HUES64 (cell line): ENCODE measurements around the gene CTSF.

Source experiments
- H3K27ac ChIP-seq: 2 replicates; pipeline ENCODE4 v1.7.0; 2013; ENCODE audit warnings: low read depth, low read length, inconsistent platforms
- H3K27me3 ChIP-seq: 2 replicates; pipeline ENCODE4 v1.6.1; 2013; ENCODE audit warnings: mild to moderate bottlenecking, low read length; ENCODE audit not compliant: insufficient read depth
- H3K36me3 ChIP-seq: 2 replicates; pipeline ENCODE4 v1.6.1; 2013; ENCODE audit warnings: mild to moderate bottlenecking, low read length; ENCODE audit not compliant: insufficient read depth
- H3K4me1 ChIP-seq: 2 replicates; pipeline ENCODE4 v1.6.1; 2013; ENCODE audit warnings: mild to moderate bottlenecking, low read length, moderate library complexity; ENCODE audit not compliant: insufficient read depth
- H3K4me3 ChIP-seq: 2 replicates; pipeline ENCODE4 v1.5.1; 2013; ENCODE audit warnings: mild to moderate bottlenecking, low read length, moderate library complexity
- H3K9ac ChIP-seq: 2 replicates; pipeline ENCODE4 v1.6.1; 2013; ENCODE audit warnings: mild to moderate bottlenecking, low read depth, low read length
- H3K9me3 ChIP-seq: 2 replicates; pipeline ENCODE4 v1.6.1; 2013; ENCODE audit warnings: low read depth, low read length; ENCODE audit not compliant: insufficient read depth
- WGBS: fragments of 150-250, 120-280 bp; methylation state at CpG from one replicate; pipeline ENCODE4 v1.1.7; 2013; ENCODE audit warnings: missing lambda C conversion rate; 5-methylcytosine and 5-hydroxymethylcytosine counted together

CTSF gene

DNA sequence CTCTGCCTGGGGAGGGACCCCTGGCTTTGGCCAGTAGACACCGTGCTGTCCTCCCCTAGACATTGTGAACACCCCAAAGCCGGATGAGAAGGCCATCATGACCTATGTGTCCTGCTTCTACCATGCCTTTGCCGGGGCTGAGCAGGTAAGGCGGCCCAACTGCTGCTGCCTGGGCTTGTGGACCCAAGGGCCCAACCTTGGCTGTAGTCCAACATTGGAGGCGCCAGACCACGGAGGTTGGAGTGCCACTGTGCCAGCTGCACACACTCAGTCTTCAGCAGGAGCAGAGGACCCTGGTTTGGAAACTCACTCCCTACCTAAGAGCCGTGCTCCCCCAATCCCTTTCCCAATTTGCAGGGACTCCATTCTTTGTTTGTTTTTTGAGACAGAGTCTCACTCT, 12.3 kb downstream of the CTSF start:
- Histone ChIP-seq H3K4me3 (no peak overlapping the region), H3K36me3 (peaks cover 40% of the 10 kb centered on the region; the same call in 1 of the 2 replicates), H3K4me1 (no peaks in the 10 kb centered on the region), H3K9ac (no peak overlapping the region), H3K9me3 (no peaks in the 10 kb centered on the region), H3K27me3 (no peaks in the 10 kb centered on the region), H3K27ac (no peak overlapping the region)
- WGBS = 96% methylated on average over 7 of the region's 7 CpGs

DNA sequence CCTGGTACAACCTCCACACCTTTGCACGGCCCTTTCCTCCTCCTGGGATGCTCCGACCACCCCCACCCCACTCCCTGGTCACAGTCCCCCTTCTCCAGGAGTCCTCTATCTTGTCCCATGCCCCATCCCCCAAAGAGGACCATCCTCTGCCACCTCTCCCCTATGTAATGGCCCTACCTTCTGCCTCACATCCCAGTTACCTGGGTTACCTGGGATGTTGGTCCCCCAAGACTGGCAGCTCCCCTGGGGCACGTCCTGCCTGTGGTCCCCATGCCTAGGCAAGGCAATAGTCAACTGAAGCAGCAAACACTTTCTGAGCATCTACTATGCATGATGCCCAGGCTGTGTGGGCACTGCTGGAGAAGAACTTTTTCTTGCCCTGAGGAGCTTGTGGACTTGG, 13.0 kb downstream of the CTSF start:
- Histone ChIP-seq H3K9ac (no peak overlapping the region), H3K27me3 (no peaks in the 10 kb centered on the region), H3K27ac (no peak overlapping the region), H3K9me3 (no peaks in the 10 kb centered on the region), H3K4me3 (no peak overlapping the region), H3K36me3 (peaks cover 34% of the 10 kb centered on the region; the same call in 1 of the 2 replicates), H3K4me1 (no peaks in the 10 kb centered on the region)
- WGBS = 83% methylated on average over 3 of the region's 3 CpGs

DNA sequence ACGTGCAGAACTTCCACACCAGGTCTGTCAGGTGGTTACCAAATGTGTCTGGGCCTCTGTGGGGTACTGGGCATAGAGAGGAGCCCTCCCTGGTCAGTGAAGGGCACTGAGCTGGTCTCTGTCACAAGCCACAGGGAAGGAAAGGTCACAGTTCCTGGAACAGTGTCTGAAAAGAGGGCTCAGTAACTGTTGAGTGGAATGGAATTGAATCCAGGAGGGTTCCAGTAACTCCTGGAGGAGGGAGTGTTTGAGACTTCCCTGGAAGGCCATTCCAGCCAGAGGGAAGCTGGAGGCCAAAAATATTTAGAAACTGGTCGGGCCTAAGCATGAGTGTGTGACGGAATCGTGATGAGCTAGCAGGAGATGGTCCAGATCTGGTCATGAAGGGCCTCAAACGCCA, 13.8 kb downstream of the CTSF start:
- Histone ChIP-seq H3K9me3 (no peaks in the 10 kb centered on the region), H3K4me3 (no peak overlapping the region), H3K27ac (no peak overlapping the region), H3K9ac (no peak overlapping the region), H3K4me1 (no peaks in the 10 kb centered on the region), H3K36me3 (peaks cover 31% of the 10 kb centered on the region; the same call in 1 of the 2 replicates), H3K27me3 (no peaks in the 10 kb centered on the region)
- WGBS = 93% methylated on average over 5 of the region's 5 CpGs

DNA sequence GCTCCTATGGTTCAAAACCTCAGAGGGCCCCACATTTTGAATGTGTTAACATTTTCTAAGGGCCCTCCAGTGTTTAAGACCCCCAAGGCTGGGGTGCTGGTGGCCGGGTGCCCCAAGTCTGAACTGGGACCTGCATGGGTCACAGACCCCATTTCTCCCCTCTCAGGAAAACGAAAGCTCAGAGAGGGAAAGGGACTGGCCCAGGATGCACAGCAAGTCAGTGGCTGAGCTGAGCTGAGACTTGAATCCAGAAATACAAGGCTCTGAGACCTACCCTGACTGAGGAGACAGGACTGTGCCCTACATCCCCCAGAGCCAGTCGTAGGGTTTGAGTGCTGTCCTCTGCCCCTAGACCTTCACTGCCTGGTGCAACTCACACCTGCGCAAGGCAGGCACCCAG, 17.5 kb downstream of the CTSF start:
- no peaks in the 10 kb centered on the region for H3K9me3 ChIP-seq
- 93% methylated on average over 4 of the region's 4 CpGs for WGBS
- H3K4me1 ChIP-seq = peaks cover 7% of the 10 kb centered on the region; the same call in 1 of the 2 replicates
- H3K4me3 ChIP-seq = no peak overlapping the region
- no peak overlapping the region for H3K27ac ChIP-seq
- H3K36me3 ChIP-seq = peaks cover 12% of the 10 kb centered on the region; the same call in 1 of the 2 replicates
- no peak overlapping the region for H3K9ac ChIP-seq
- H3K27me3 ChIP-seq = no peaks in the 10 kb centered on the region

DNA sequence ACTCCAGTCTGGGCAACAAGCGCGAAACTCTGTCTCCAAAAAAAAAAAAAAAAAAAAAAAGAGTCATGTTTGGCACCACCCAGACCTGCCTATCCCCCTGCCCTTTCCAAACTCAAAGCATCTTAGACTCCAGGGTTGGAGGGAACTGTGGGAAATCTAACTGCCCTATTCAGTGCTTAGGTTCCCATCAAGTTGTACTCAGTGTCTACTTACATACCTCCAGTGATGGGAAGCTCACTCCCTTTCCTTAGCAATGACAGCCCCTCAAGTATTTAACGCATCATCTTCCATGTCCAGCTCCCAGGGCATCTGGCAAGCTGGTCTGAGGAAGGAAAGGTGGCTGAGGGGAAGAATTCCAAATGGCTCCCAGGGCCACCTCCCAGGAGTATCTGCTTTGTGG, 18.7 kb downstream of the CTSF start:
- Histone ChIP-seq H3K36me3 (peaks cover 2% of the 10 kb centered on the region; the same call in 1 of the 2 replicates), H3K9ac (no peak overlapping the region), H3K4me1 (peaks cover 10% of the 10 kb centered on the region), H3K9me3 (no peaks in the 10 kb centered on the region), H3K27me3 (no peaks in the 10 kb centered on the region), H3K27ac (no peak overlapping the region), H3K4me3 (no peak overlapping the region)
- 90% methylated on average over 3 of the region's 3 CpGs for WGBS

DNA sequence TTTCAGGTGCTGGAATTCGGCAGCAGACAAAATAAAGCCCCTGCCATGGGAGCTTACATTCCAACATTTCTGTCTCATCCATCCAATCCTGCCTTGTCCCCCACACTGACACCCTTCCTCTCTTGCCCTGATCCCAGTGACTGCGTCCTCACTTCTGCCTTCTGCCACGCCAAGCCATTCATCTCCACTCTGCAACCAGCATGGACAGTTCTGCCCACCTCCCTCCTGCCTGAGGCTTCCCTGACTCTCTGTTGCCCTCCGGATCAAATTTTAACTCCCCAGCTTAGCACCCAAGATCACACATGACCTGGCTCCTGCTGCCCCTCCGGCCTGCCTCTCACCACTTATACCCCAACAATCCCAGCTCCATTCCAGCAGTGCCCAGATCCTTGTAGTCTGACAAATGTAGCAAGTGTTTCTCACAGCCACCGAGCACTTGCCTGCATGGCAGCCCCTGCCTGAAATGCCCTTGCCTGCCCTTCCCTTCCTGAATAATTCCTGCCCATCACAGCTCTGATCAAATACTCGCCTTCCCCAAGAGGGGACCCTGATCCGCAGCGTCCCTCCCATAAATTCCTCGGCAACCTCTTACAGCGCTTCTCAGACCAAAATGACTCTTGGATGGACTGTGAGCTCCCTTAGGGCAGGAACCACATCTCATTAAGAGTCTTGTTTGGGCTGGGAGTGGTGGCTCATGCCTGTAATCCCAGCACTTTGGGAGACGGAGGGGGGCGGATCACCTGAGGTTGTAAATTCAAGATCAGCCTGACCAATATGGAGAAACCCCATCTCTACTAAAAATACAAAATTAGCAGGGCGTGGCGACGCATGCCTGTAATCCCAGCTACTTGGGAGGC, 19.4 kb downstream of the CTSF start:
- WGBS = 77% methylated on average over 16 of the region's 16 CpGs
- no peaks in the 10 kb centered on the region for H3K9me3 ChIP-seq
- no peak overlapping the region for H3K4me3 ChIP-seq
- no peaks in the 10 kb centered on the region for H3K27me3 ChIP-seq
- no peak overlapping the region for H3K27ac ChIP-seq
- no peak overlapping the region for H3K9ac ChIP-seq
- H3K36me3 ChIP-seq = peaks cover 2% of the 10 kb centered on the region; the same call in 1 of the 2 replicates
- H3K4me1 ChIP-seq = peaks cover 10% of the 10 kb centered on the region

DNA sequence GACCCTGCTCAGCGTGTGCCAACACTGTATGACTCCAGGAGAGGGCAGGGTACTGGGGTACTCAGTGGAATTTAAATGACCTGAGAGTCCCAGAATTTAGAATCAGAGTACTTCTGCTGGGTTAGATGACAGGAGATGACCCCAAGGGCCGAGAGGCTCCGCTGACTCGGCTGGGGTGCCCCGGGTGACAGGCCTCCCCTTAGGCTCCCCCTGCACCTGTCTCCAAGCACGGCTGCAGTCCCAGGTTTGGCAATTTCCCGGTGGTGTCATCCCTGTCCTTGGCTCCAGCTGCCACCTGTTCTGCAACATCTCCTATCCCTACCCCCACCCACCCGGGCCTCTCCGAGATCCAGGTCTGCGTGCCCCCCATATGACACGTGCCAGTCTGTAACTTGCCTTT, 20.4 kb downstream of the CTSF start:
- H3K4me1 ChIP-seq = peaks cover 10% of the 10 kb centered on the region
- no peaks in the 10 kb centered on the region for H3K27me3 ChIP-seq
- H3K9me3 ChIP-seq = no peaks in the 10 kb centered on the region
- 78% methylated on average over 11 of the region's 11 CpGs for WGBS
- H3K9ac ChIP-seq = no peak overlapping the region
- no peak overlapping the region for H3K27ac ChIP-seq
- H3K36me3 ChIP-seq = no peaks in the 10 kb centered on the region
- H3K4me3 ChIP-seq = peak overlapping the region; percentile 87; the same call in 1 of the 2 replicates

DNA sequence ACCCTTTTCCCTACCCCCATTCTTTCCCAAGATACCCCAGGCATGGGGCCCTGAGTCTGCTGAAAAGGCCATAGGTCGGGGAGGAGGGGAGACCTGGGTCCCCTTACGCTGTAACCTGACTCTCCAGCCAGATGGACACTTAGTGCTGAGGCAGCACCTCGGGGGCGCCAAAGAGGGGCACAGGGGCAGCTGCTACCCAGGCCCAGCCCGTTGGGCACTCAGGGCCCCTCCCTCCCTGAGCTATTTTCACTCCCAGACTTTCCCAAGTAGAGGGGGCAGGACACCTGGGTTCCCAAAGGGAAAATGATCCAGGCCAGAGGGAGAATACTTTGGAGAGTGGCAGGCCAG, 20.8 kb downstream of the CTSF start:
- WGBS = 35% methylated on average over 5 of the region's 5 CpGs
- Histone ChIP-seq H3K4me3 (peak overlapping the region; percentile 87), H3K9ac (no peak overlapping the region), H3K27ac (no peak overlapping the region), H3K4me1 (peaks cover 10% of the 10 kb centered on the region), H3K36me3 (no peaks in the 10 kb centered on the region), H3K9me3 (no peaks in the 10 kb centered on the region), H3K27me3 (no peaks in the 10 kb centered on the region)

DNA sequence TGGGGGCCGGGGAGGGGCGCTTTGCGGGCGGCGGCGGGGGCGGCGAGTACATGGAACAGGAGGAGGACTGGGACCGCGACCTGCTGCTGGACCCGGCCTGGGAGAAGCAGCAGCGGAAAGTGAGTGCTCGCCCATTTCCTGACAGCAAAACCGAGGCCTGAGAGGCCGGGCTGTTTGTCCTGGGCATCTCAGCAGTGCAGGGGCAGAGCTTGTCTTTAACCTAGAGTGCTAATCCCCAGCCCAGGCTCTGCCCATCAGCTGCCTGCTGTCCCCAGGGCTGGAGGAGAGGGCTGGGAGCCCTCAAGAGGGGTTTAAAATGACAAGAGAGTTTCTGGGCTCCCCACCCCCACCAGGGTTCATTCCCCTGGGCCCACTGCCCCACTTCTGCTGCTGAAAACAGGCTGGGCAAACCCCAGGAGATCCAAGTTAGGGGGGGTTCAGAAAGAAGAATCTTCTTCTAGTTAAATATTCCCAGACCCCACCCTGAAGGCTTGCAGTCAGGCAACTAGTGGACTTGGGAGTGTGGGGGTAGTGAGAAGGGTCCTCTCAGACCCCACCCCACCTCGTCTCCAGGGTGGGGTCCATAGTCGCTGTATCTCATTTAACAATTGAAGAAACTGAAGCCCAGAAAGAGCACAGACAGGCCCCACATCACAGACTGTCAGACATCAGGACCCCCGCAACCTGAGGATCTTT, 21.3 kb downstream of the CTSF start:
- Histone ChIP-seq H3K4me1 (peaks cover 10% of the 10 kb centered on the region), H3K9ac (no peak overlapping the region), H3K36me3 (no peaks in the 10 kb centered on the region; the same call in 1 of the 2 replicates), H3K9me3 (no peaks in the 10 kb centered on the region), H3K4me3 (peak overlapping the region; percentile 87), H3K27ac (no peak overlapping the region), H3K27me3 (no peaks in the 10 kb centered on the region)
- WGBS = 24% methylated on average over 18 of the region's 18 CpGs

DNA sequence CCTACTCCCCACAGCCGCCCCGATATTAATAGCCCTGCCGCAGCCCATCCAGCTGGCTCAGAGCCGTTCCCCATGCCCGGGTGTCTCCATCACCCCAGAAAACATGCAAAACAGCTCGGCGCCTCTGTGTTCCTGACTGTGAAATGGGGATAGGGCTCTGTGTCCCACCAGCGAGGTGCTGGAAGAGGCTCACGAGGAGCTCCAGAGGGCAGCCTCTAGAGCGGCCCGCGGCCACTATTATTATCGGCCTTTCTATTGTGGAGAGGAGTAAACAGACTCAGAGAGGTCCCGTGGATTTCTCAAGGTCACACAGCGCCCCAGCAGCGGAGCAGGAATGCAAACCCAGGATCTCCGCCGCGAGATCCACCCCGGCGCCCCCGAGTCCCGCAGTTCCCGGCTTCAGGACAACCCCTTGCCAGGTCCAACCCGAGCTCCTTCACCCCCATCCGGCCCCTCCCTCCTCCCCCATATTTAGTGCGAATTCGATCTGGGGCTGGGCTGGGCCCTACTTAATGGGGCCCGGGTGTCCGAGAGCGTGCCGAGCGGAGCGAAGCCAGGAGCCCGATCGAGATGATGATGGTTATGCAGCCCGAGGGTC, 21.9 kb downstream of the CTSF start, which contains the start of gene ACTN3:
Gene ACTN3, plus strand, starts transcription at position 536 of the 598 bp plus-strand sequence. Its CDS starts 35 bp downstream, at position 571.
- 2% methylated on average over 37 of the region's 37 CpGs for WGBS
- H3K36me3 ChIP-seq = no peaks in the 10 kb centered on the region; the same call in 1 of the 2 replicates
- H3K4me1 ChIP-seq = peaks cover 10% of the 10 kb centered on the region
- peak within 1 kb of the TSS; percentile 84 for H3K9ac ChIP-seq
- H3K4me3 ChIP-seq = peak within 1 kb of the TSS; percentile 87
- H3K9me3 ChIP-seq = no peaks in the 10 kb centered on the region
- H3K27me3 ChIP-seq = no peaks in the 10 kb centered on the region
- peak within 1 kb of the TSS; percentile 55 for H3K27ac ChIP-seq
